ENCODE results near the gene ZNF823. TPM values are rescaled to one million over a fixed set of nuclear protein-coding genes. Genes with fewer than 3 reads are reported as not detected.

Gene ZNF823
- polyA plus RNA-seq, 12 donors = 3.7 to 8.0 (median 5.4) TPM; not detected in 2

DNA sequence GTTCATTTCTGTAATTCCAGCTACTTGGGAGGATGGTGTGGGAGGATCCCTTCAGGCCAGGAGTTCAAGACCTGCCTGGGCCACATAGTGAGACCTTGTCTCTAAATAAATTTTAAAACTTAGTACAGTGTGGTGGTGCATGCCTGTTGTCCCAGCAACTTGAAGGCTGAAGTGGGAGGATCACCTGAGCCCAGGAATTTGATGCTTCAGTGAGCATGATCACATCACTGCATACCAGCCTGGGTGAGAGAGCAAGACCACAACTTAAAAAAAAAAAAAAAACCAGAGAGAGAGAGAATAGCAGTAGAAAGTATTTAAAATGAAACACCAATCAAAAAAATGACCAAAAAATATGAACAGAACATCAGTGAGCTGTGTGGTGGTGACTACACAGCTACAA lies 7.1 kb upstream of the ZNF823 start:
- DNase-seq = no peak

DNA sequence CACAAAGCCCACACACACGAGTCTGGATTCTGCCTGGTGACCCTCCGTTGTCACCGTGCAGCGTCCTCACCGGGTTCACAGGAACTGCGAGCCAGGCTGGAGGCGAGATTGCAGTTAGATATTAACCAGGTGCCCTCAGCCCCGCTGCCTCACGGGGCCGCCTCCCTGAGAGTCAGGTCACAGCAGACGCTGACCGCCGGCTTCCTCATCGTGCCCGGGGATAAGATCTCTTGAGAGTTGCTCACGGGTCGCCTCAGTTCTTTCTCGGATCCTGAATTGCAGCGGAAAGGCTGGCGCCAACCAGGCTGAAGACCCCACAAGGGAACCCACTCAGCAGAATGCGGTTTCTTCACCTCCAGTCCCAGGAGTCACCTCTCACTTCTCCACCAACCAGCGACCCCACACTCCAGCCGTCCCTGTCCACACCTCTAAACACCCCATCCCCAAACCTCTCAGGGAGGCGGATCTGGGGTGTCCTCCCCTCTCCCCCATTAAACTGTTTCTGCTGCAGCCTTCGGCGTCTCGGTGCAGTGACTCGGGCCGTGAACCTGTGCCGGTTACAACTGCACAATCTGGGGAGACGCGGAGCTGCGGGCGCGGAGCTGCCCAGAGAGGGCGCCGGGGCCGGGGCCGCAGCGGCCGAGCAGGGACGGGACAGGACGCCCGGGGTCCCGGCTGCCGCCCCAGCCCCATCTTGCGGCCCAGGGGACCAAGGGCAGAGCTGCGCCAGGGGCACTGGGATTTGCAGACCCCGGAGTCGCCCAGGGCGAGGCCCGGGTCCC lies 591 bp downstream of the ZNF823 start:
- DNase-seq = peak; percentile 19

- DNase-seq = peak; percentile 24
Observed at GRCh38 chr19:11736696-11737095, 2.0 kb downstream of the ZNF823 start.

DNA sequence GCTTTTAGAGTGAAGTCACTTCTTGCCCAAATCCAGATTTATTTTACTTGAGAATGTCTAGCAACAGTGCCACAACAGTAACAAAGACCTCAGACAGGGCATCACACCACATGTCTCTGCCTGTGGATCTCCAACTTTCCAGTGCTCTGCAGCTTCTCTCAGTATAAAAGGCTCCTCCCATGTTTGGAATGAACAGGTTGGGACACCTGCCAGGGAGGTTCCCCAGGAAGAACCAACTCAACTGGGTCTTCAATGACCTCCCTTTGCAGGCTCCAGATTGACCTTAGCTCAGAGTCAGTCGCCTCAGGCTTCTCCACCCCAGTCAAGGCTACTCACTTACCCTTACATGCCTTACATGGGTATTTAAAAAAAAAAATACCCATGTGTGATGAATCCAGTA lies 3.4 kb downstream of the ZNF823 start:
- DNase-seq = no peak

DNA sequence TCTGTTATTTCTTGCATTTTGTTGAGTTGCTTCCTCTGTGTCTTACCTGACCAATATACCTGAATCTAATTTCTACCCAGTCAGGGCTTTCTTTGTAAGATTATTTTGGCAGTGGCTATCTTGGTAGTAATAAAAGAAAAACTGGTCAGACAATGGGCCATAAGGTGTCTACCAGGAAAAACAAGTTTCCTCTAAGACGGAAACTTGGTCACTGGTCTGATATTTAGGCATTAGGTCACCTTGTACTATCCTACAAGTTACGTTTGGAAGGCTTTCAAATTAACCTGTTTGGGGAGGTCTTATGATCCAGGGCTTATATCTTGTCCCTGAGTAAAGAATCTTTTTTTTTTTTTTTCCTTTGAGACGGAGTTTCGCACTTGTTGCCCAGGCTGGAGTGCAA lies 9.2 kb downstream of the ZNF823 start:
- no peak for DNase-seq

DNA sequence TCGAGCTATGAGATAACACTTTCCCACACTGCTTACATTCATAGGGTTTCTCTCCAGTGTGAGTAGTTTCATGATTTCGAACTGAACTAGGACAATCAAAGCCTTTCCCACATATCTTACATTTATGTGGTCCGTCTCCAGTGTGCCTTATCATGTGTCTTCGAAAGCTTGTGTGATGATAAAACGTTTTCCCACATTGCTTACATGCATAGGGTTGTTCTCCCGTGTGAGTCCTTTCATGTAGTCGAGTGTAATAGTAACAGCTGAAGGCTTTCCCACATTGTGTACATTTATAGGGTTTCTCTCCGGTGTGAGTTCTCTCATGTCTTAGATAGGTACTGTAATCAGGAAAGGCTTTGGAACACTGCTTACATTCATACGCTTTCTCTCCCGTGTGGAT lies 16.3 kb downstream of the ZNF823 start:
- DNase-seq = no peak

- DNase-seq = no peak
Observed at GRCh38 chr19:11721681-11722080, 17.1 kb downstream of the ZNF823 start.

DNA sequence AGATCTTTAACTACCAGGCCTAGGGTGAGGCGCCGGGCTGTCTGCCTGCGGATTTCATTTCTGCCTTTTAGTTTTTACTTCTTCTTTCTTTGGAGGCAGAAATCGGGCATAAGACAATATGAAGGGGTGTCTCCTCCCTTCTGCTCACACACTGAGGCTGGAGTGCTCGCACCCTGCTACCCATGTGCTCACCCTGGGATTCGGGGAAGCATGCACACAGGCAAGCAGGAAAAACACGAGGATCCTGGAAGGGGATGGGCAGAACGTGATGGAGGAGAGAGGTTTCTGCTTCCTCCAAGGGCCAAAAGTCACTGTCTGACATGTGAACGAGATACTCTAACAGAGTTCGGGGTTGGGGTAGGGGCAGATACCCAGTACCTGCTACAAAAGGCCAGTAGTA lies 28.4 kb downstream of the ZNF823 start:
- DNase-seq = no peak

DNA sequence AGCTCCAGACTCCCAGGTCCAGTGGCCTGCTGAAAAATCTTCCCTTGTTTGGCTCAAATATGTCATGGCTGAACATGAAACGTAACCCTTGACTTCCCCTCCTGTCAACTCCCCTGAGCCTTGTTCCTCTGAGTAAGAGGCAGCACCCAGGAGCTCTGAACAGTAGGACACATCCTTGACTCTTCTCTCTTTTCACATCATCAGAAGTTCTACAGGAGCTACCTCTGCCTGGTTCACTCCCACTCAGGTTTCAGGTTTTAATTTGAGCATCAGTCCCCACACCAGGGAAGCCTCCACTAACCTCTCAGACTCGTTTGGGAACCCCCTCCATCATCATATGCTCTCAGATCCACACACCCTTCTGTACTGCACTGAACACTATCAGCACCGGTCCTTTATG lies 30.3 kb downstream of the ZNF823 start:
- no peak for DNase-seq

DNA sequence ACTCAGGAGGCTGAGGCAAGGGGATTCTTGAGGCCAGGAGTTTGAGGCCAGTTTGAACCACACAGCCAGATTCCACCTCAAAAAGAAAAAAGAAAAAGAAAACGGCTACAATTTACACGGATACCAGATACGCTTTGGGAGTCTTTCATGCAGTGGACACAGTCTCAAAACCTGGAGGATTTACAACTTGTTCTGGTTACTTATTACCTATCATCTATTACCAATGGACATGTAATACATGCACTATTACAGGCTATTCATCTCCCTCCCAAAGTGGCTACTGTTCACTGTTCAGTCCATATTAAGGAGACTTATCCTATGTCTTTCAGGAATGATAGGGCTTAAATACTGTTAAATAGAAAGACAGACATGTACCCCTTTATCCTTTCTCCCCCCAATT lies 33.3 kb downstream of the ZNF823 start:
- no peak for DNase-seq

DNA sequence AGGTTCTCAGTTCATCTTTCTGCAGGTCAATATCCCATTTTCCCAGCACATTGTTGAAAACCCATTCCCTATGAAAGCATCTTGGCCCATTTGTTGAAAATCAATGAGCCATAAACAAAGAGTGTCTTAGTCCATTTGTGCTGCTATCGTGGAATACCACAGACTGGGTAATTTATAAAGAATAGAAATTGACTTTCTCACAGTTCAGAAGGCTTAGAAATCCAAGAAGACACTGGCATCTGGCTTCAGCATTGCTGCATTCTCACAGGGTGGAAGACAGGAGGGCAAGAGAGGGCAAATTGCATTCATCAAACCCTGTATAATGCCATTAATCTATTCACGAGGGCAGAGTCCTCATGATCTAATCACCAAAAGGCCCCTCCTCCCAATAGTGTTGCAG lies 34.1 kb downstream of the ZNF823 start:
- no peak for DNase-seq

- DNase-seq = peak; percentile 30
Observed at GRCh38 chr19:11699931-11700794, 38.6 kb downstream of the ZNF823 start.

DNA sequence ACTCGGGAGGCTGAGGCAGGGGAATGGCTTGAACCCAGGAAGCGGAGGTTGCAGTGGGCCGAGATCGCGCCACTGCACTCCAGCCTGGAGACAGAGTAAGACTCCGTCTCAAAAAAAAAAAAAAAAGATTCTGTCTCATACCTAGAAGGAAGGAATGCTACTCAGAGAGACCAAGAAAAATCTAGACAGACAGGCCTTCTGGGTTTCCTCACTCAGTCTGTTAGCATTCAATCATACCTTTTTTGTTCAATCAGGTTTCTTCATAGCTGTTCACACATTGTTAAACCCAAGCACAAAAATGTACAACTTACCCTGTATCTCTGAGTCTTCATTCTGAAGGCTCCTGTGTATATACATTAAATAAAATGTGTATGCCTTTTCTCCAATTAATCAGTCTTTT lies 40.5 kb downstream of the ZNF823 start:
- no peak for DNase-seq

DNA sequence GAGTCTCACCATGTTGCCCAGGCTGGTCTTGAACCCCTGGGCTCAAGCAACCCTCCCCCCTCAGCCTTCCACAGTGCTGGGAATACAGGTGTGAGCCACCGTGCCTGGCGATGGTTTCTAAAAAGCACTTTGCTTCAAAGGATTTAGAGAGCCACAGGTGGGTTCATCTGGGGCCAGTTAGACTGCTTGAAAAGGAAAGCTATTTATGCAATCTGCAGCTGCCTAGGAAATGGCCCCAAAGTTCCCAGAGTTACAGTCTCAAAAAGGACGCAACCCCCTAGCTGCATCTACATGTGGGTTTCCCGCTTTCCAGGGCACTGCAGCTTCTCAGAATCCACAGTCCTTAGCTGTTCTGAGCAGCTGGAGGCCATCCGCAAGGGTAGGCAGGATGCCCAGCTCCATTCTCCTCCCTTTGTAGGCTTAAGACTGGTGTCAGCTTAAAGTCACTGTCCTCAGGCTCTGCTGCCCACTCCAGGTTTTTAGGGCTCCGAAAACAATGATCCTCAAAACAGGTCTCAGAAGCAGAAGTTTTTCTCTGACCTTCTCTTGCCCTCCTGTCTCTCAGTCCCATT lies 41.4 kb downstream of the ZNF823 start:
- DNase-seq = no peak

GRCh38 chr19:11694533-11695439 lies 44.0 kb downstream of the ZNF823 start:
- DNase-seq = peak; percentile 95

GRCh38 chr19:11693505-11694499 lies 44.9 kb downstream of the ZNF823 start:
- peak; percentile 24 for DNase-seq

DNA sequence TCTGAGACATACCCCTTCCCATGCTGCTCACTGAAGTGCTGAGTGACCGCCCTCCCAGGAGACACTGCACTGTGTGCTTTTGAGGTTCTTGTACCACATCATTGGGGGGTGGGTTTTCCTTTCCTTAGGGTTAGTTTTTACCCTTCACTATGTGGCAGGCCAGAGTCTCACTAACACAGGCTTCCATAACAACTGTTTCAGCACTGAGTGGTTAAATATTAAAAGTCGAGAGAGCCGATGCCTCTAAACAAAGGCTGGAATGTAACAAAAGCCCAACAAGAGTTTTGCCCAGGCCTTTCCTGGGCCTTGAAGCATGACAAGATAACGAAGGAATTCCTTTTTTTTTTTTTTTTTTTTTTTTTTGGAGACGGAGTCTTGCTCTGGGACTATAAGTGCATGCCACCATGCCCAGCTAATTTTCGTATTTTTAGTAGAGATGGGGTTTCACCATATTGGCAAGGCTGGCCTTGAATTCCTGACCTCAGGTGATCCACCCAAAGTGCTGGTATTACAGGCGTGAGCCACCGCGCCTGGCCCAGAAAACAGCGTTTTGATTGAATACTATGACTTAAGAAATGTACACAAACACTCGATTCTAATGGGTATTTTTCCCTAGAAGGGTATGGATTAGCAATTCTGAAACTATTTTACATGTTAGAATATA lies 46.5 kb downstream of the ZNF823 start:
- DNase-seq = no peak

- no peak for DNase-seq
Observed at GRCh38 chr19:11685676-11686650, 52.8 kb downstream of the ZNF823 start.

Measured in muscle of arm (tissue), 12 donors.